HG03066 (cell line): ENCODE data around the gene IFNA5.
A peak's percentile ranks its signal among the peaks of the same experiment; 100 is the strongest.

Experiments used
- ATAC-seq: cut with Tn5 transposase; IDR thresholded peaks from one replicate; pipeline ENCODE4 v1.9.1; 2021; ENCODE audit warnings: low read depth; ENCODE audit not compliant: unreplicated experiment

IFNA5 gene

DNA sequence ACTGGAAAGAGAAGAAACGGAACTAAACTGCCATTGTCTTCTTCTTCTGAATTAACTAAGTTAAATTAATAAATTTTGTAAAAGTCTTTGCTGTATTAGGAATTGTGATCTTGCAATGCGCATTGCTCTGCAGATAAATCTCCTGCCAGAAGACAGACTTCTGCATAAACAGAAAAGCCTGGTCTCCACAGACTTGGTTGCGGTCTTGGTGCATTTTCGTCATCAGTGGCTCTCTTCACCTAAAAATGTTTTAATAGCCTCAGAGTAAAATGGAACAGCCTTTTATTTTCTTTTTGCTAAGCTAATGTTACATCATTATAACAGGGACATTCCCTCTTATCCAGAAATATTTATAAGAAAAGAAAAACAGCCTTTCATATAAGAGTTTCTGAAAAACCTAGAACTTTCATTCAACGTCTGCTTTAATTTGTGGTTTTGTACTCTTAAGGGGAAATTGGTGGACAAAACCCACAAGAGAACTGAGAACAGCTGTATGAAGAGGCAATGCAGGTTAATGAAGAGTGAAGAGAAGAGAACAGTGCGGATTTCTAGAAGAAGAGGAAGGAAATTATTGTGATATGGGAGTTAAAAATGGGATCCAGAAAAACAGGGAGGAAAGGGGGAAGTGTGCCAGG is 10.1 kb downstream of the IFNA5 start:
- ATAC-seq, result peak; percentile 71

DNA sequence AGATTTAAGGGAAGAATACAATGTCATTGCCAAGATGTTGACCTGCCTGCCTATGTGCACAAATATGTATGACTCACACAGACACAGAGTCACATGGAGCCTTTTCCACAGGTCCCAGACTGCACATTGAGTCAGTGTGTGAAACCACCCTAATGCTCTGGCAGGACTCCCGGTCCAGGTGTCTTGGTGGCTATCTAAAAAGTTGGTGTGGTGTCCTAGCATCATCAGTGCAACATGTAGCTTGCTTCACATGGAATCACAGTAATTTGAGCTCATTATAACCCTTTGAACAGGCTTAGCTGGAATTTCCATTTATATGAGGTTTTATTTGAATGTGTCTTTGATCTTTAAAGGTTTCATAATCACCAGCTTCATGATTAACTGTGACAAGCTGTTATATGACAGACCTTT is 10.7 kb downstream of the IFNA5 start:
- peak; percentile 65 for ATAC-seq

DNA sequence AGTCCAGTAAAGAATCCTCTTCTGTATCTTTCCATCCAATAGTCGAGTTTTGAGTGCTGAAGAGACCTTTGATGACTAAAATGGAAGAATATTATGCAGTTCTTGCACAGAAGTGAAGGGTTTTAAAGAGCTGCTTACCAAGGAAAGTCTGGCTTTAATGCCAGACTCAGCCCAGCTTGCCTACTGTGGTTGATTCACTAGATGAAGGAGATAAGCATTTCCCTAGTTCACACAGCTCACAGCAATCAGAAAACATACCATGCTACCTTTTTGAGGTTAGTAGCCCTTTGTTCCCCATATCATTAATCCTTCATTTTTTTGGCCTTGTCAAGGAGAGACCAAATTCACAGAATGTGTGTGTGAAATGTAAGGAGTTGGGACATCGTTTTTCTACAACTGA is 15.3 kb downstream of the IFNA5 start:
- no peak for ATAC-seq

DNA sequence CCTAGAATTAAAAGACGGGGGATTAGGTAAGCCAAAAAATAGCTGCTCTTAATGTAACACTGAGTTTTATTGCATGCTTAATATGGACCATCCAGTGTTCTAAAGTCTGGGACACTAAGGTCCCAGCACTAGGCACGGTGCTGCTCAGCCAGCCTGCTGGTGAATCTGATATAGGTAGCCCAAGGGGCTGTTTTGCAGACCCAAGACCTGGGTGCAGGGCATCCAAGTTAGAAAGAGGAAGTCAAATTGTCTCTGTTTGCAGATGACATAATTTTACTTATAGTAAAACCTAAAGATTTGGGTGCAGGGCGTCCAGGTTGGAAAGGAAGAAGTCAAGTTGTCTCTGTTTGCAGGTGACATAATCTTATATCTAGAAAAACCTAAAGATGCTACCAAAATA is 17.8 kb downstream of the IFNA5 start:
- no peak for ATAC-seq

DNA sequence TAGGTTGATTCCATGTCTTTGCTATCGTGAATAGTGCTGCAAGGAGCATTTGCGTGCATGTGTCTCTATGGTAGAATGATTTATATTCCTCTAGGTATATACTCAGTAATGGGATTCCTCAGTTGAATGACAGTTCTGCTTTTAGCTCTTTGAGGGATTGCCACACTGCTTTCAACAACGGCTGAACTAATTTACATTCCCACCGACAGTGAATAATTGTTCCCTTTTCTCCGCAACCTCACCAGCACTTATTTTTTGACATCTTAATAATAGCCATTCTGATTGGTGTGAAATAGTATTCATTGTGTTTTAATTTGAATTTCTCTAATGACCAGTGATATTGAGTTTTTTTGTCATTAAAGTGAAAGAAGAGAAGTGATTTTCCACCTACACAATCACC is 18.5 kb downstream of the IFNA5 start:
- ATAC-seq, result no peak

DNA sequence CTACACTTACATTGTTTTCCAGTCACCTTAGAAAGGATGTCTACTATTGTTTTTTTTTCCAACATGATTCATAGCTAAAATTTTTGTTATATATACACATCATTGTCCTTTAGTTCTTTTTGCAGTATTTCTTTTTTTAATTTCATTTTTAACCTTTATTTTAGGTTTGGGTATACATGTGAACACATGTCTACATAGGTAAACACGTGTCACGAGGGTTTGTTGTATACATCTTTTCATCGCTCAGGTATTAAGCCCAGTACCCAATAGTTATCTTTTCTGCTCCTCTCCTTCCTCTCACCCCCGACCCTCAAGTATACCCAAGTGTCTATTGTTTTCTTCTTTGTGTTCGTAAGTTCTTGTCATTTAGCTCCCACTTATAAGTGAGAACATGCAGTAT is 19.0 kb downstream of the IFNA5 start:
- no peak for ATAC-seq

DNA sequence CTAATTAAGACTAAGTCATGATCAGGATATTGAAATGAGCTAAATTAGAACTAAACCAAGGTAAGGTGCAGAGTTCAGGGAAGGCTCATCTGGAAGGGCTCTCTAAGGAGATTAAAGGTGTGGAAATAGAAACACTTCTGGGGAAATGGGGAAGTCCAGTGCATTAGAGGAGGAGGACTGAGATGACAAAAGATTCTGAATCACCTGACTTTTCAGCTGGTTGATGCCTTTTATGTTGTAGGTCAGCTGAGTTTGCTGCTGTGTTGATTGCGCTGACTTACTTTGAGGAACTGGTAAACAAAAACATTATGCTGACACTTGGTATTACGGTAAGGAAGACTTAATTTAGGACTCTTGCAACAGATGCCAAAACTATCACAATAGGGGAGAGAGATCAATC is 23.8 kb downstream of the IFNA5 start:
- no peak for ATAC-seq

DNA sequence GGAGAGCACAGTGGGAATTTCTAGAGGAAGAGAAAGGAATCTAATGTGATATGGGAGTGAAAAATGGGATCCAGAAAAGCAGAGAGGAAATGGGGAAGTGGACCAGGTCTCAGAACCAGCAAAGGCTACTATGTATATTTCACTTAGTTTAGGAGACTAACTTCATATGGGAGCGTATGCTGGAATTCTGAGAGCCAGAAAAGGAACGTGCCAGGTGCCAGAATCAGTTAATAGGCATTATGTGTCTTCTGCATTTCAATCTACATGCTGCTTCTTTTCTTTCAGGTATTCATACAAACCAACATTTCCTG is 36.8 kb downstream of the IFNA5 start:
- ATAC-seq, result no peak

DNA sequence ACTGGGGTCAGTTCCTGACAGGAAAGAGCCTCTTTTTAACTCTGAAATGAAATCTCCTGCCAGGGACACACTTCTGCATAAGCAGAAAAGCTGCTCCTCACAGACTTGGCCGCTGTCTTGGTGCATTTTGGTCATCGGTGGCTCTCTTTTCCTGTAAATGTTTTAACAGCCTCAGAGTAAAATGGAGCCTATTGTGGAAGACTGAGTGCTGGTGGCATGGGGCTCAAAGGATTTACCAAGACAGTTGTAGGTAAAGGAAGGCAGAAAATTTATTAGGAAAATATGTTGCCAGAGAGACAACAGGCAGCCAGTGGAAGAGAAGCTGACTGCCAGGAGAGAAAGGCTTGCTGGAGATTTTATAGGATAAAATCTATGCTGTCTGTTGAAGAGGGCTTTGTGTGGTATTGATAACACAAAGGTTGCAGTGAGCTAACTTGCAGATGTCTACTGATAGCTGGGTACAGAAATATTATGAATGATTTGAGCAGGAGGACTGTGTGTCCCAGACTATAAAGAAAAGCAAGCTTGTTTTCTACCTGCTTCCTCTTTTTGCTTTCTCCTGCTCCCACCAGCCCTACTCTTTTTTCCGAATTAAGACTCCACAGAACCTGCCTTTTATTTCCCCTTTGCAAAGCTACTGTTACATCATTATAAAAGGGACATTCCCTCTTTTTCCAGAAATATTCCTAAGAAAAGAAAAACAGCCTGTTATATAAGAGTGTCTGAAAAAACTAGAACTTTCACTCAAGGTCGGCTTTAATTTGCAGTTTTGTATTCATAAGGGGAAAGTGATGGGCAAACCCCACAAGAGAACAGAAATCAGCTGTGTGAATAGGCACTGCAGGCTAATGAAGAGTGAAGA is 37.4 kb downstream of the IFNA5 start:
- ATAC-seq, result no peak

DNA sequence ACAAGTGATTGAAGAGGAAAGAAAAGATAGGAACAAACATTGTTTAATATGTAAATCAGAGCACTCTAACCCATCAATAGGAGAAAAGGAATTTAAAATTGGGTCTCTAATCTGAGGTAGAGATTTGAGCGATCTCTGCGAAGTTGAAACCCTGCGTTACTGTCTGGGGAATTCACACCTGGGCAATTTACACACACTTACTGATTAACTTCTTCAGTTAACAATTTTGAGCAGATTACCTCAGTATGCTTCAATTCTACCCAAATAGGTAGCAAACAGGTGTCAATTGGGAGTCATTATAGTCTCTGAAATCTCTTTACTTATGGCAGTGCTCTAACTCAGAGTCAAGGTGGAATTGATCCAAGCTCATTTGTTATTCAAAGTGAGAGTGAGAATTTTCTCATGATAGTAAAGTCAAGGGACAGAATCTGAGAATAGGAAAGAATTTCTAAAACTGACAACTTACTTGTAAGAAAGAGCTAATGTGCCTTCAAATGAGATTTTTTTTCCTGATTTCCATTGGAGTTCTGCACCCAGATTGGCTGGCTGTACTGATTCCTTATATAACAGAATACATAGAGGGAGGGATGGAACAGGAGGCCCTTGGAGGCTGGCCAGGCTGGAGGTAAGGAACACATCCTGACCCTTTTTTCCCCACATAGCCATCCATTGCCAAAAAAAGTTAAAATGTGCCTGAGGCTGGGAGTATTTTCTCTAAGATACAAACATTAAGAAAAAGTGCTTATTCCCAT is 38.2 kb downstream of the IFNA5 start:
- no peak for ATAC-seq

DNA sequence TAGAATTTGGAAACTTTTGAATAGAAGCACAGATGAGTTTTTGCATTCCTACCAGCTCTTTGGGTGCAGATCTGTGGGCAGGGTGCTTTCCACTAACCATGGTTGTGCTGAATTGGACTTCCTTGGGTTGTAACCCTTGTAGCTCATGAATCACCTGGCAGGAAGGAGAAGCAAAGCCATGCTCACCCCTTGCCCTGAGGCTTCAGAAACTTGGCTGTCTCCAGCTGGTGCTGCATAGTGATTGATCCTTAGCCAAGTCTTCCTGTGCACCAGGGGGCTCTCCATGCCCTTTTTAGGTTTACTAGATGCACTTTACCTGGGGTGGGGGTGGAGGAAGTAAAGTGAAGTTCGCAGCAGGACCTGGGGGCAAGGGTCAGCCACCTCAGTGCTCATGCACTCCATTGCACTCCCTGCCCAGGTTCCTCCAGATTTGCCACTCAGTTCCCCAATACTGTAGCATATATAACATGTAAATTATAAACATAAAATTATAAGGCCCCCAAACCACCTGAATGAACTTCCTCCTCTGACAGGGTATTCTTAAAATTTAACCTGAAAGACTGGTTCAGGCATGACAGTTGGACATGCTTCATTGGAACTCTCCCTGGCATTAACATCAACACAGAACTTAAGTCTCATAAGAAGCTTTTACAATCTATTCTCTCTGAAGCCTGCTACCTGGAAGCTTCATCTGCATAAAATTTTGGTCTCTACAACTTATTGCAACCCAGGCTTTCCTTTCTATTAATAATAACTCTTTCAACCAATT is 39.5 kb downstream of the IFNA5 start:
- ATAC-seq, result no peak

DNA sequence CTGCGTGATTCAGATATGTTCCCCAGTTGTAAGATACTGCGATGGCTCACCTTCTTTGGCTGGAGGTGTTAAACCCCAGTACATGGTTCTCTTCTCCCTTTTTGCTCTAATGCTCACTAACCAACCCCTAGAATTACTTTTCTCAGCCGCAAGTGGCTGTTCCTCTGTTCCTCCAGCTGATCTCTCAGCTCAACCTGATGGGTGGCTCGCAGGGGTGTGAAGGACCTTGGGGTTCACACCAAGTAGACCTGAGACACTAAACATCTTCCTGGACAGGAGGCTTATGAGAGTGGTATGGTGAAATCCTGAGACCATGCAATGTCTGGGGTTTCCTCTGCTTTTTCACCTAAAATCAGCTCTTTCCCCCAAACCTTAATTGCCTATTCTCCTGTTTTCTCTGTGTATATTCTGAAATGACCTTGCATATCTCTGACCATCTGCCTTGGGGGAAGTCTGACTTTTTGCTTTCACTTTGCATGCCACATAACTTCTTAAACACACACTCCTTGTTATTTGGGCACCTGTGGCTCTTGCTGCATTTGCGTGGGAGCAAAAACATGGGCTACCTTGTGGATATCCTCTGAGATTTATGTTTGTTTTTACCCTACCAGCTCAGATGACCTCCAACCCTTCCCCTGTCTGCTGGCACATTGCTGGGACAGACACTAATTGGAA is 49.4 kb downstream of the IFNA5 start:
- no peak for ATAC-seq
